ENCODE measurements around the gene SYNDIG1.

DNA sequence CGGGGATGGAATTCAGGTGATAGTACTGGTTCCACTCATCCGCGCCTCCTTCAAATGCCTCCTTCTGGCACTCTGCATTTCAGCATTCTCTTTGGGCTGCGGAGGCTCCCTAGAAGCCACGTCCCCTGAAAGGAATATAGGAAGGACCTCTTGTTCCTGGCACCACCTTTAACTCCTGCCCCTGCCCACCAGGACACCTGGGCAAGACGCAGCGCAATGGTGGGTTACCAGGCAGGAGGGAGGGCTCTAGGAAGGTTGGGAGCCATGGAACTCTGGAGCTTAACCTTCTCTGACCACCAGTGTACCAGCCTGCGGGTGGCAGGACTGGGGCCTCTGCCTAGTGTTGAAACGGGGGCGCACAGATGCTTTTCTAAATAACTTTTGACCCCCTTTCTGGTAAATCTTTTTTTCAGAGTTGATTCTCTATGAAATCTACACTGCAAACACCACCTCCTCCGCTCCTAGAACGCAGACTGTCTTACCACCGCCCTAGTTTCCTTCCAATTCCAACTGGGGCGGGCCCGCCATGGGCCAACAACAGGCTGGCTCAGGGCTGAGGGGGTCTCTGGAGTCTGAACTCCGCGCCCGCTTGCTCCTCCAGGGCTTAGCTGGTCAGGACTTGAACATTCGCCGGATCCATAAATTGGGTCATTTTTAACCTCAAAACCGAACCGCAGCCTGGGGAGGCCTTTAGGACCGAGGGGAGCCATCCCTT lies 871 bp upstream of the SYNDIG1 start:
- TF ChIP-seq EZH2 (IDR thresholded peaks at IDR 0.05; ENCODE audit: borderline replicate concordance, insufficient read depth, low read depth, low read length, poor library complexity, severe bottlenecking) (no peak), CTCF (IDR thresholded peaks at IDR 0.05) (no peak)
